Measurements from ENCODE around the gene FOSL2. TPM values are rescaled to one million over a fixed set of nuclear protein-coding genes. Genes with fewer than 3 reads are reported as not detected.

The FOSL2 gene
- total RNA-seq, 3 donors from 2014 or later: 106 to 116 (median 116) TPM

DNA sequence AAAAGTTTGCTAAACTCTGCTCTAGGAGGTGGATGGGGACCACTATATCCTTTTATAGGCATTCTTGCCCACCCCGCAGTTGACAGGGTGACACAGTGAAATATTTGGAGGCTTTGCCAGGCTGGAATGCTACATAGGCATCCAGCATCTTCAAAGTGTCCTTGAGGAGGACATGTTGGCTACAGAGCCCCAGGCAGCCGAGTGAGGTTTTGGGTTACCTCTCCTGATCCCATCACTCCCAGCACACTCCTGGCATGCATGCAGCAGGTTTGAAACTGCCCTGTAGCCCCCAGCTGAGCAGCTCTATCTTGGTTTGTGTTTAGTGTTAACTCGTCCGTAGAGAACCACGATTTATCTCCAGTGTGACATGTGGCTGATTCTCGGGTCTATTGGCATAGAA is 7.3 kb downstream of the FOSL2 start:
- H3K36me3 ChIP-seq: peaks cover 8% of the 10 kb centered on the region
- H3K27ac ChIP-seq: peak overlapping the region; percentile 86 to 100
- intact Hi-C loops (cut with DNase I; ENCODE audit: low total_unique reads): no loop called here
- peak overlapping the region in 2 of 3 donors; percentile 1 to 92 for H3K4me3 ChIP-seq
- H3K27me3 ChIP-seq: no peaks in the 10 kb centered on the region
- H3K9me3 ChIP-seq: no peaks in the 10 kb centered on the region
- H3K4me1 ChIP-seq: peaks cover 0 to 50% of the 10 kb centered on the region in 2 donors
- no peak for DNase-seq (ENCODE audit: low spot score in 2 of 2)
- TF ChIP-seq POLR2A (IDR thresholded peaks at IDR 0.05) (no peak), POLR2AphosphoS5 (IDR thresholded peaks at IDR 0.05) (no peak)
- TF ChIP-seq, protein P1, sequence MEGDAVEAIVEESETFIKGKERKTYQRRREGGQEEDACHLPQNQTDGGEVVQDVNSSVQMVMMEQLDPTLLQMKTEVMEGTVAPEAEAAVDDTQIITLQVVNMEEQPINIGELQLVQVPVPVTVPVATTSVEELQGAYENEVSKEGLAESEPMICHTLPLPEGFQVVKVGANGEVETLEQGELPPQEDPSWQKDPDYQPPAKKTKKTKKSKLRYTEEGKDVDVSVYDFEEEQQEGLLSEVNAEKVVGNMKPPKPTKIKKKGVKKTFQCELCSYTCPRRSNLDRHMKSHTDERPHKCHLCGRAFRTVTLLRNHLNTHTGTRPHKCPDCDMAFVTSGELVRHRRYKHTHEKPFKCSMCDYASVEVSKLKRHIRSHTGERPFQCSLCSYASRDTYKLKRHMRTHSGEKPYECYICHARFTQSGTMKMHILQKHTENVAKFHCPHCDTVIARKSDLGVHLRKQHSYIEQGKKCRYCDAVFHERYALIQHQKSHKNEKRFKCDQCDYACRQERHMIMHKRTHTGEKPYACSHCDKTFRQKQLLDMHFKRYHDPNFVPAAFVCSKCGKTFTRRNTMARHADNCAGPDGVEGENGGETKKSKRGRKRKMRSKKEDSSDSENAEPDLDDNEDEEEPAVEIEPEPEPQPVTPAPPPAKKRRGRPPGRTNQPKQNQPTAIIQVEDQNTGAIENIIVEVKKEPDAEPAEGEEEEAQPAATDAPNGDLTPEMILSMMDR (IDR thresholded peaks at IDR 0.05): no peak

GRCh38 chr2:28400419-28400818 is 7.8 kb downstream of the FOSL2 start:
- H3K9me3 ChIP-seq: no peaks in the 10 kb centered on the region
- no peak for DNase-seq (ENCODE audit: low spot score in 2 of 2)
- peaks cover 0 to 50% of the 10 kb centered on the region in 2 donors for H3K4me1 ChIP-seq
- peak overlapping the region; percentile 86 to 100 for H3K27ac ChIP-seq
- H3K36me3 ChIP-seq: peaks cover 13% of the 10 kb centered on the region
- intact Hi-C loops (cut with DNase I; ENCODE audit: low total_unique reads): no loop called here
- TF ChIP-seq, protein P1 (IDR thresholded peaks at IDR 0.05): no peak
- TF ChIP-seq POLR2AphosphoS5 (IDR thresholded peaks at IDR 0.05): no peak
- TF ChIP-seq POLR2A (IDR thresholded peaks at IDR 0.05): no peak
- peak overlapping the region in 2 of 3 donors; percentile 1 to 92 for H3K4me3 ChIP-seq
- H3K27me3 ChIP-seq: no peaks in the 10 kb centered on the region

- no peaks in the 10 kb centered on the region for H3K27me3 ChIP-seq
These were observed 8.3 kb downstream of the FOSL2 start for GRCh38 chr2:28400921-28401320.

GRCh38 chr2:28401411-28401810 is 8.8 kb downstream of the FOSL2 start:
- H3K36me3 ChIP-seq: peaks cover 14% of the 10 kb centered on the region
- peaks cover 0 to 50% of the 10 kb centered on the region in 2 donors for H3K4me1 ChIP-seq
- H3K9me3 ChIP-seq: no peaks in the 10 kb centered on the region
- no peaks in the 10 kb centered on the region for H3K27me3 ChIP-seq
- H3K4me3 ChIP-seq: peak overlapping the region in 1 of 3 donors; percentile 29
- H3K27ac ChIP-seq: peak overlapping the region in 1 of 2 donors; percentile 19
- DNase-seq (ENCODE audit: low spot score in 2 of 2): no peak
- intact Hi-C loops (cut with DNase I; ENCODE audit: low total_unique reads): no loop called here
- TF ChIP-seq, protein P1 (IDR thresholded peaks at IDR 0.05): no peak
- TF ChIP-seq POLR2A (IDR thresholded peaks at IDR 0.05) (no peak), POLR2AphosphoS5 (IDR thresholded peaks at IDR 0.05) (no peak)

More at GRCh38 chr2:28400921-28401320, 8.3 kb downstream of the FOSL2 start:
- Histone ChIP-seq H3K36me3 (peaks cover 14% of the 10 kb centered on the region), H3K27ac (peak overlapping the region; percentile 19 to 100), H3K9me3 (no peaks in the 10 kb centered on the region), H3K4me1 (peaks cover 0 to 50% of the 10 kb centered on the region in 2 donors), H3K4me3 (peak overlapping the region in 2 of 3 donors; percentile 1 to 92)
- DNase-seq (ENCODE audit: low spot score in 2 of 2): no peak
- TF ChIP-seq, protein P1 (IDR thresholded peaks at IDR 0.05): no peak
- no peak for TF ChIP-seq POLR2AphosphoS5 (IDR thresholded peaks at IDR 0.05)
- TF ChIP-seq POLR2A (IDR thresholded peaks at IDR 0.05): no peak
- intact Hi-C loops (cut with DNase I; ENCODE audit: low total_unique reads): no loop called here

DNA sequence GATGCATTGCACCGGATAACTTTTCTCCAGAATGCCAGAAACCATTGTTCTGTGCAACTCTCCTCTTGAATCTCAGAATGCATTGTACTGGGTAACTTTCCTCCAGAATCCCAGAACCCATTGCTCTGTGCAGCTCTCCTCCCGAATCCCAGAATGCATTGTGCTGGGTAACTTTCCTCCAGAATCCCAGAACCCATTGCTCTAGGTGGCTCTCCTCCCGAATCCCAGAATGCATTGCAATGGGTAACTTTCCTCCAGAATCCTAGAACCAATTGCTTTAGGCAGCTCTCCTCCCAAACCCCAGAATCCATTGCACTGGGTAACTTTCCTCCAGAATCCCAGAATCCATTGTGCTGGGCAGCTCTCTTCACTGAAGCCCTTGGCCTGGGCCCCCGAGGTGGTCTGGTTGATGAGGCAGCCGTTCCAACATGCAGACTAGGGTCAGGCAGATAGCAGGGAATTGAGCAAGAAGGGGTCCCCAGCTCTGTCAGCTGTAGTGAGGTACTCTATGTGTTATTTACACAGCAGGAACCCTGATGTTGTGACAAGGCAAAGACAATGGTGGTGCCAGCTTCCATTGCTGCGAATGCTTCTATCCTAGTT is 9.4 kb downstream of the FOSL2 start:
- Histone ChIP-seq H3K4me1 (peaks cover 0 to 56% of the 10 kb centered on the region in 2 donors), H3K27ac (no peak overlapping the region), H3K27me3 (no peaks in the 10 kb centered on the region), H3K9me3 (no peaks in the 10 kb centered on the region), H3K4me3 (peak overlapping the region in 1 of 3 donors; percentile 29), H3K36me3 (peaks cover 14% of the 10 kb centered on the region)
- no peak for TF ChIP-seq POLR2A (IDR thresholded peaks at IDR 0.05)
- TF ChIP-seq, protein P1 (IDR thresholded peaks at IDR 0.05): no peak
- no peak for TF ChIP-seq POLR2AphosphoS5 (IDR thresholded peaks at IDR 0.05)
- intact Hi-C loops (cut with DNase I; ENCODE audit: low total_unique reads): no loop called here
- peak in 1 of 2 donors; percentile 28 for DNase-seq (ENCODE audit: low spot score in 2 of 2)

Measured in breast epithelium (tissue), 4 donors.